GM19023 (cell line): Measurements from ENCODE around the gene PPP2CA.
"Not testable (repeated sequence)": the region's sequence is repeated elsewhere in the genome, so short reads cannot be mapped to it uniquely, and the experiment has no call there.

Experiments
- ATAC-seq: cut with Tn5 transposase; IDR thresholded peaks from one replicate; pipeline ENCODE4 v1.9.1; 2021; ENCODE audit warnings: mild to moderate bottlenecking, moderate library complexity; ENCODE audit not compliant: unreplicated experiment

PPP2CA gene

DNA sequence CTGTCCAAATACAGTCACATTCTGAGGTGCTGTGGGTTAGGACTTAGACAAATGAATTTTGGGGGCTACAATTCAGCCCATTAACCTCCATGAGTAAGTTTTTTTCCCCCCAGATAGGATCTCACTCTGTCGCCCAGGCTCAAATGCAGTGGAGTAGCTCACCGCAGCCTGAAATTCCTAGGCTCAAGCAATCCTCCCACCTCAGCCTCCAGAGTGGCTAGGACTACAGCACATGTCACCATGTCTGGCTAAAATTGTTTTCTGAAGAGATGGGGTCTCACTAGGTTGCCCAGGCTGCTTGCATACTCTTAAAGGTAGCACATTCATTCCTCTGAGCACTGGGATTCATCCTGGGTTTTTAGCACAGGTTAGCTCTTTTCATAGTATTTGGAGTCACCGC, 22.2 kb downstream of the PPP2CA start:
- ATAC-seq: no peak

- no peak for ATAC-seq
Observed at GRCh38 chr5:134195666-134196065, 30.2 kb downstream of the PPP2CA start.

DNA sequence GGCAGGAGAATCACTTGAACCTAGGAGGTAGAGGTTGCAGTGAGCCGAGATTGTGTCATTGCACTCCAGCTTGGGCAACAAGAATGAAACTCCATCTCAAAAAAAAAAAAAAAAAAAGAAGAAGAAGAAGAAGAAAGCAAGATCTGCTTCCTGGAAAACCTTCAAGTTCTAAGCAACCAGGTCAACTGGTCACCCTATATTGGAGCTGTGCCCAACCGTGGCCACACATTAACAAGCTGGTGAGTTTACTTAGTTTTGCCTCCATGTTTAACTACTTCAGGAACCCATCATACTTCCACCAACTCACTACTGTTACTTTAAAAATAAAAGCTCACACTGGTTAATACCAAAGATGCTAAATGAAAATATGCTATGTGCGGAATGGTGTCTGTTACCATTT, 36.8 kb downstream of the PPP2CA start:
- ATAC-seq: no peak

- no peak for ATAC-seq
Observed at GRCh38 chr5:134188092-134188491, 37.8 kb downstream of the PPP2CA start.

GRCh38 chr5:134184155-134185135, 41.4 kb downstream of the PPP2CA start:
- ATAC-seq: peak; percentile 89

DNA sequence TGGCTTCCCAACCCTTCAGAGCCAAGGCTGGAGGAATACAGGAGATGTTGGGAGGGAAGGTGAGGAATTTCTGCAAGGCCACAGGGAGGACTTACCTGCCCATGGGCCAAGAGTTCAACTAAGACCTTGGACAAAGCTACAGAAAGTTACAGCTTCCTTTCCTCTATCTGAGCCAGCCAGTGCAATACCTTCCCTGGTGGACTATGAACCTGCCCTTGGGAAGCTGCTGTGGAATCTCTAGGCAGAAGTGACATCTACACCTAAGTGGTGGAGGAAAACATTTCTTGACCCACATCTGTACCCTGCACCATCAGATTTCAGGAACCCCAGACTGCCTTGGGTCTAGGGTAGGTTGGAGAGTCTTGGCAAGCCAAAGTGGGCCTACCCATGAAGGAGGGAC, 42.4 kb downstream of the PPP2CA start:
- ATAC-seq: no peak

DNA sequence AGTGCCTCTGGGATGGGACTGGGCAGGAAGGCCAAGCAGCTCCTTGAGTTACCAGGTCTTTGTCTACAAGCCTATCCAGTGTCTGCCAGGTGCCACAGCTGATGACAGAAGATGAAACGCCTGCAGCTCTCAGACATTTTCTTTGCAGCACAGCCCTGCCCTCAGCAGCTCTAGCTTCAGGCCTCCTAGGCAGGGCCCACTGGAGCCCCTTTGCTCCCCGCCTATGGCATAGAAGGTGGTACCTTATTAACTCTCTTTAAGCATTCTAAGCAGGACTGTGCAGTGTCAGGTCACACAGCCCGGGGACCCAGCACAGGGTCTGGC, 47.8 kb downstream of the PPP2CA start:
- no peak for ATAC-seq

- no peak for ATAC-seq
Observed at GRCh38 chr5:134177369-134178095, 48.3 kb downstream of the PPP2CA start.

GRCh38 chr5:134176511-134177368, 49.1 kb downstream of the PPP2CA start, which contains the start of gene SKP1:
Gene SKP1 (minus strand): TSS chr5:134176950. CDS start chr5:134174022, 2,928 bp downstream.
- peak; percentile 77 for ATAC-seq

DNA sequence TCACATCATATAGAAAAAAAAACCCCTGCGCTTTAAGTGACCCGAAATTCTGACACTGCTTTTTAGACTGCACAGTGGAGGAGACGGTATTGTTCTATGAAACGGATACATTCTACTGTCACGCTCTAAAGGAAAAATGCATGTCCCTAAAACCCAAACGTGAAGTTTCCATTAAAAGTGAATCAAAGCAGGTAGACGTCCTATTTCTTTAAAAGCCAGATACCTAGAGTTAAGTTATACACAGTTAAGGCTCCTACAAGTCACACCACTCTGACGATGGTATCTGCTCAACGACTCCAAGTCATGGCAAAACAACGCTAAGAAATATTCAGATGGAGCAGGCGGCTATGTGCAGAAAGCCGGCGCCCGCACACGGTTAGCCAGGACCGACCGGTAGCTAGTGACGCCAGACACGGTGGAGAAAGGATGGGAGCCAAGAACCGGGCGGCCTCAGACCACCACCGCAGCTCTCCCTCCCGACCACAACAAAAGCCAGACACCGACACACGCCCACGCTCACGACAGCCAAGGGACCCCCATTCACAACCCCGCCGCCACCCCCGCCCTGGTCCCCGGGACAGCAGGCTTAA, 49.9 kb downstream of the PPP2CA start:
- peak; percentile 19 for ATAC-seq

DNA sequence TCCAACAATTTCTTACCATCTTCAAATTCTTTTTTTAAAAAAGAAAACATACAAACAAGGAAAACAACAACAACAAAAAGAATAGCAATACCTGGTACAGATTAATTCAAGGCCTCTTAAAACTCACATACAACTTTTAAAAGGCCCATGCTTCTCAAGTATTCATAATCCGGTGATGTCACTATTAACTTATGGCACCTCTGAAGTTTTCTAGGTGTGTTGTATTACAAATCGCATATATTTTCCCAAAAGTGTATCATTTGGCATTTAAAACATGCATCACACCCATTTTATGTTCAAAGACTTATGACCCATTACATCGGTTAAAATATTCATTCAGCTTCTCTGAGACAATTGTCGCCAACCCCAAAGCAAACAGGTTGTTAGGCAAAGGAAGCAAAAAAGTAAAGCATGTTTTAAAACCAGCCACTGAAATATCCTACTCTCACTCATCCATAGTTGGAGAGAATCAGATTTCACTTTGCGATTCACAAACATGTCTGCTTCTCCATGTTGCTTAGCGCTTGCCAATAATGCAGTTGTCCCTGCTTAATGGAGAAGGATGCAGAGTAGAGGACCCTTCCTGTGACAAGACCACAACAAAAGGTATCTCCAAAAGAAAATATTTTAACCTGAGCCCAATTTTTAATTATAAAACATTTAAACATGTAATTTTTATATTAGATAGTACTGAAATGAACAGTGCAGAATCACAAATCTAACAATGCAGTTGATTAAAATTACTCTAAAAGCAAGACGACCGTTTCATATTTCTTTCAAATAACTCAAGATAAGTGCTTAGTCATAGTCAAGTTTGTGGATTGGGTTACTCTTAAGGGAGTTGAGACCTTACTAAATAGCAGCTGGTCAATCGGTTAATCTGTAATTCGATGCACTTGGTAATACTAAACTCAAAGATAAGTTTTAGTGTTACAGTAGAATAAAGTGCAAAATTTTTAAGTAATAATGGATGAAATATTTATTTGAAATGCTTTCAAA, 50.7 kb downstream of the PPP2CA start:
- no peak for ATAC-seq

- ATAC-seq: no peak
Observed at GRCh38 chr5:134171972-134172371, 53.9 kb downstream of the PPP2CA start.

GRCh38 chr5:134162592-134162991, 63.3 kb downstream of the PPP2CA start:
- ATAC-seq: no peak

DNA sequence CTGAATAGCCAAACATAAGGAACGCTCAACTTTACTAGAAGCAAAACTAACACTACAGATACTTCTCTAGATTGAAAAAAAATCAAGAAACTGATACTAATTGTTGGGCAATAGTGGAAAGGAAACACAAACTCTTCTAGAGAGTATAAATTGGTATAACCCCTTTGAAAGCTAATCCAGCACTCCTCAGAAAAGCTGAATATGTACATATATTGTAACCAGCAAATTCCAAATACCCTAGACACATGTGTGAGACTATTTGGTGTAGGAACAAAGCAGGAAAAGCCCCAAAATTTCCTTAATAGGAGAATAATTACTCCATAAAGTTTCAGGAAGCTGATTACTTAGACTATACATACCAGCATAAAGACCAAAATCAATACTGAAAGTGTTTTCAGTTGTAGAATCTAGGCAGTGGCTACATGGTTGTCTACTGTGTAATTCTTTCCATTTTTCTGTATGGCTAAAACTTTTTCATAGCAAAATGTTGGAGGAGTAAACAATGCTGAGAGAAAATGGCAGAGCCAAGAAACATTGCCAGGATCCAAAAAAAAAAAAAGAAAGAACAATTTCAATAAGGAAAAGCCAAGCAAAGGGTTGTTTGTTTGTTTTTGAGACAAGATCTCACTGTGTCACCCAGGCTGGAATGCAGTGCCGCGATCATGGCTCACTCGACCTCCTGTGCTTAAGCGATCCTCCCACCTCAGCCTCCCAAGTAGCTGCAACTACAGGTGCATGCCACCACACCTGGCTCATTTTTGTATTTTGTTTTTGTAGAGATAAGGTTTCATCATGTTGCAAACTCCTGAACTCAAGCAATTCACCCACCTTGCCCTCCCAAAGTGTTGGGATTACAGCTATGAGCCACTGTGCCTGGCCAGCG, 64.1 kb downstream of the PPP2CA start:
- ATAC-seq: no peak

DNA sequence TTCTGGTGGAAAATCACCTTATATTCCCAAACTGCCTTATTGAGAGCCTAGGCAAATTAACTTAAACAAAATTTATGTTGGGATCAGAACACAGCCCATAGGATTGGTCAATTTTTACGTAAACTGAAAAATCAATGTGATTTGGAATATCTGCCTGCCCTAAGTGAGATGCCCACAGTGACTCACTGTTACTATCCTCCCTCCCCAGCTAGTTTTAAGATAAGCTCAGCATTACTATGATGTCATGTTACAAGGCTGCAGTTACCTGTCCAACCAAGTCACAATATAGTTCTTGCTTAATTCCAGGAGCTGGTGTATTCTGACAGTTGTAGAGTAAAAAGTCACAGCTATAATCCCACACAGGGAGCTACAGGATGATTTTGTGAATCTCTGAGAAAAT, 72.2 kb downstream of the PPP2CA start:
- no peak for ATAC-seq

GRCh38 chr5:134153241-134153640, 72.6 kb downstream of the PPP2CA start:
- ATAC-seq: no peak

DNA sequence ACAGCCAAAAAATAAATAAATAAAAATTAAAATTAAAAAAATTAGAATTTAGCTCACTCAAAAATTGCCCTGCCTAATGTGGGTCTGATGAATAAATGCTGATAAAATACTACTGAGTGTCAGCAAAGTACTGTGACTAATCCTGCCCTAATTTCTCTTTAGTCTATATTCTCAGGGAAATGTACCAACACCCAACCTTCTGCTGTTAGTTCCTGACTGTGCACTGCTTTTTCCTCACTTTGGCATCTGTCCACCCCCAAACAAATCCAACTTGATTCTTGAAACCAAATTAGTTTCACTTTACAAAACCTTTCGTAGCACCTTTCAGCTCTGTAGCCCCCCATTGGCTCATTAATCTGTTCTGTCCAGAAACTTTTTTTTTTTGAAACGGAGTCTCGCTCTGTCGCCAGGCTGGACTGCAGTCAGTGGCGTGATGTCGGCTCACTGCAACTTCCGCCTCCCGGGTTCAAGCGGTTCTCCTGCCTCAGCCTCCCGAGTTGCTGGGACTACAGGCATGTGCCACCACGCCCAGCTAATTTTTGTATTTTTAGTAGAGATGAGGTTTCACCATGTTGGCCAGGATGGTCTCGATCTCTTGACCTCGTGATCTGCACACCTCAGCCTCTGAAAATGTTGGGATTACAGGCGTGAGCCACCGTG, 73.6 kb downstream of the PPP2CA start:
- not testable (repeated sequence) for ATAC-seq

GRCh38 chr5:134151723-134152122, 74.2 kb downstream of the PPP2CA start:
- no peak for ATAC-seq
